Kidney epithelial cell (primary cell): ENCODE data around the gene UPP1. TPM values are rescaled to one million over a fixed set of nuclear protein-coding genes. Genes with fewer than 3 reads are reported as not detected.

ENCODE experiments used
- DNase-seq: peaks from one replicate; pipeline ENCODE4 v3.0.0-alpha.2; 2010; ENCODE audit warnings: low read depth
- H3K27me3 ChIP-seq: 2 replicates; pipeline ENCODE4 v1.6.0; 2011; ENCODE audit warnings: low read length; ENCODE audit not compliant: control insufficient read depth, insufficient read depth
- H3K36me3 ChIP-seq: 2 replicates; pipeline ENCODE4 v1.5.1; 2011; ENCODE audit warnings: low read length; ENCODE audit not compliant: control insufficient read depth, insufficient read depth
- H3K4me3 ChIP-seq: 2 replicates; pipeline ENCODE4 v1.5.1; 2011; ENCODE audit warnings: low read depth, mild to moderate bottlenecking, control low read depth, low read length
- total RNA-seq: library from RNA; depleted of rRNA; stranded (reverse); fragments of >200 nt; gene quantifications from 2 replicates; pipeline ENCODE4 v1.2.3, GENCODE V29; 2015
- TF ChIP-seq, protein P1 (sequence below): IDR thresholded peaks from 2 replicates; pipeline ENCODE4 v1.5.1; 2011; ENCODE audit warnings: mild to moderate bottlenecking, moderate library complexity, low read length, control low read depth, inconsistent platforms; ENCODE audit not compliant: insufficient read depth, poor library complexity, severe bottlenecking

The UPP1 gene
- total RNA-seq, 1 donor from 2014 or later: 421 TPM

DNA sequence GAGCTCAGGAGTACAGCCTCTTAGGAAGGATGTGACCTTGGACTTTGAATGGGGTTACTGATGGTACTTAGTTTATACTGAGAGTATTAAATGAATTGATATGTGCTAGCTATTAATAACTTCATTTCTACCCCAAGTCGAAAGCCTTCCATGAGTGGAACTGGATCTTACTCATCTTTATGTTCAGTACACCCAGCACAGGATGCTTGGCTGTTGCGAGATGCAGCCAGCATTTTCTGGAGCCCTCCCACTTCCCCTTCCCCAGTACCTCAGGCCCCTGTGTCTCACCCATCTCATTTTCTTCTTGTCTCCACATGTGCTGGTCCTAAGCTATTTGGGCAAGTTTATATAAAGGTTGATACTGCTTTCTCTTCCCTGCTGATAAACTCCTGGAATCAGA, 7.2 kb downstream of the UPP1 start:
- no peak for DNase-seq
- no peak overlapping the region for H3K4me3 ChIP-seq

DNA sequence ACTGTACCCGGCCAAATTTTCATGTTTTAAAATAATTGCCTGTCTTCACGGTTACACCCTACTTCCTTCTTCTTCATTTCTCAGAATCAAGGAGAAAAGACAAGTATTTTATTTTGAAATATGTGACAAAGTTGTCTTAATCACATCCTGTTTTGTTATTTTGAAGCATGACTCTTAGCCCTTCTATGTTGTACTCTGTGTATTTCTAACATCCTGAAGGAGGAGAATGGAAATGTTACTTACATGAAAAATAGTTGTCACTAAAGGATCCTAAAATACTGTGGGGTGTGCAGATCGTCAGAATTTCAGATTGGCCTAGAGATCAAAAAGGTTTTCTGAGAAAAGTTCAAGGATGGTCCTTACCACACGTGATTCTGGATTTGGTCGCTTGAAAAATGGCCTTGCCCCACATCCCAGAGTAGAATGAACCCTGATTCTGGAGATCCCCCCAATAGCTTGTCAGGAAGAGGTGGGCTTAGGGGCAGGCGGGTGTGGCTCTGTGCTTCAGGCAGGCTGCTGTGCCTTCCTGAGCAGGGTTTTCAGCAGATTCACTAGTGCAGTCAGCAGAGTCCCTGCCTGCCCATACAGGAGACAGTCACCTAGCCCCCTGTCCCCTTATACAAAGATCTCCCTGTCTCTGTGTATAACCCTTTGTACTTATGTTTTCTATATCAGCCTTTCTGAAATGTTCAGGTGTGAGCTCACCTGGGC, 8.6 kb downstream of the UPP1 start:
- Histone ChIP-seq H3K4me3 (no peak overlapping the region), H3K27me3 (no peaks in the 10 kb centered on the region), H3K36me3 (peaks cover 3% of the 10 kb centered on the region)
- no peak for DNase-seq
- TF ChIP-seq, protein P1, sequence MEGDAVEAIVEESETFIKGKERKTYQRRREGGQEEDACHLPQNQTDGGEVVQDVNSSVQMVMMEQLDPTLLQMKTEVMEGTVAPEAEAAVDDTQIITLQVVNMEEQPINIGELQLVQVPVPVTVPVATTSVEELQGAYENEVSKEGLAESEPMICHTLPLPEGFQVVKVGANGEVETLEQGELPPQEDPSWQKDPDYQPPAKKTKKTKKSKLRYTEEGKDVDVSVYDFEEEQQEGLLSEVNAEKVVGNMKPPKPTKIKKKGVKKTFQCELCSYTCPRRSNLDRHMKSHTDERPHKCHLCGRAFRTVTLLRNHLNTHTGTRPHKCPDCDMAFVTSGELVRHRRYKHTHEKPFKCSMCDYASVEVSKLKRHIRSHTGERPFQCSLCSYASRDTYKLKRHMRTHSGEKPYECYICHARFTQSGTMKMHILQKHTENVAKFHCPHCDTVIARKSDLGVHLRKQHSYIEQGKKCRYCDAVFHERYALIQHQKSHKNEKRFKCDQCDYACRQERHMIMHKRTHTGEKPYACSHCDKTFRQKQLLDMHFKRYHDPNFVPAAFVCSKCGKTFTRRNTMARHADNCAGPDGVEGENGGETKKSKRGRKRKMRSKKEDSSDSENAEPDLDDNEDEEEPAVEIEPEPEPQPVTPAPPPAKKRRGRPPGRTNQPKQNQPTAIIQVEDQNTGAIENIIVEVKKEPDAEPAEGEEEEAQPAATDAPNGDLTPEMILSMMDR: no peak

More for the DNA sequence above, 7.2 kb downstream of the UPP1 start:
- TF ChIP-seq, protein P1: no peak
- peaks cover 1% of the 10 kb centered on the region for H3K36me3 ChIP-seq
- H3K27me3 ChIP-seq: no peaks in the 10 kb centered on the region

DNA sequence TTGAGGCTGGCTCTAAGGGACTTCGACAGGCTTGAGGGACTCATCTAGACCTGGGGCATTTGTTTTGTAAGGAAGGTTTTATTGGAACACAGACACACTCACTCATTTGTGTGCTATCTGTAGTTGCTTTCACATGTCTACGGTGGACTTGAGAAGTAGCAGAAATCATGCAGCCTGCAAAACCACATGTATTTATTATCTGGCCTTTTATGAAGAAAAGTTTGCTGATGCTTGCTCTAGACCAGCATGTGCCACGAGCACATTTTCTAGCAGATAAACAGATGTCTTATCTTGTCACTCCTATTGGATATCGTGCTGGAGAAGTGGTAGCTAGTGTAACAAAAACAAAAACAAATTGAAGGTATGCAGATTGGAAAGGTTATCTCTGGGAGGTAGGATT, 9.8 kb downstream of the UPP1 start:
- no peaks in the 10 kb centered on the region for H3K27me3 ChIP-seq
- DNase-seq: no peak
- H3K36me3 ChIP-seq: peaks cover 4% of the 10 kb centered on the region
- TF ChIP-seq, protein P1: no peak
- no peak overlapping the region for H3K4me3 ChIP-seq

DNA sequence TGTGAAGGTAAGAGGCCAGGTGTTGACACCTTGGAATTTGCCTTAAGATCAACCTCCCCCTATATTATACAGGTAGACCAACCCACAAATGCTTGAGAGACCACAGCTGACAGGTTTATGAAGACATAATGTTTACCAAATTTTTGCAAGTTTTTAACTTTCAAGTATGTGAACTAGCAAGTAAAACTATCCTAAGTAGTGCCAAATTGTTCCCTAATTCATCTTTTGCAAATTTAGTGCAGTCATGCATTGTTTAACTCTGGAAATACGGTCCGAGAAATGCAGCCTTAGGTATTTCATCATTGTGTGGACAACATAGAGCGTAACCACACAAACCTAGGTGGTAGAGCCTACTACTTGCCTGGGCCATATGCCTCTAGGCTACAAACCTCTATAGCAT, 10.7 kb downstream of the UPP1 start:
- TF ChIP-seq, protein P1: no peak
- Histone ChIP-seq H3K36me3 (peaks cover 4% of the 10 kb centered on the region), H3K4me3 (no peak overlapping the region), H3K27me3 (no peaks in the 10 kb centered on the region)
- no peak for DNase-seq

DNA sequence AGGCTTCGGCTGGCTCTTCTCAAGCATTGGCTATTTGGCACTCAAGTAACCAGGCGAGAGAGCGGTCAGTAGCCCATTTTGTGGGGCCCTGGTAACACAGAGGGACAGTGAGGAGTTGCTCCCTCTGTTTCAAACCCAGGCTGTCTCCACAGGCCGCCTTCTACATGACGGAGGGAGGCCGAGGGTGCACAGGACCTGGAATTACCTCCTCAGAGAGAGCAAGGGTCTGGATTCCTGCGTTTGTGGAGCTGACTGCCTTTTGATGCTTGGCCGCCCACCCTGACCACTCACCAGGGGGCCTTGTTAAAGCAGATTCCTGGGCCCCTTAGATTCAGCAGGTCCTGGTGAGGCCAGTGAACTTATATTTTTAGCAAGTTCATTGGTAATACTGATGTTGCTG, 12.3 kb downstream of the UPP1 start:
- no peak for DNase-seq
- no peaks in the 10 kb centered on the region for H3K27me3 ChIP-seq
- no peak overlapping the region for H3K4me3 ChIP-seq
- TF ChIP-seq, protein P1: no peak
- H3K36me3 ChIP-seq: peaks cover 2% of the 10 kb centered on the region

DNA sequence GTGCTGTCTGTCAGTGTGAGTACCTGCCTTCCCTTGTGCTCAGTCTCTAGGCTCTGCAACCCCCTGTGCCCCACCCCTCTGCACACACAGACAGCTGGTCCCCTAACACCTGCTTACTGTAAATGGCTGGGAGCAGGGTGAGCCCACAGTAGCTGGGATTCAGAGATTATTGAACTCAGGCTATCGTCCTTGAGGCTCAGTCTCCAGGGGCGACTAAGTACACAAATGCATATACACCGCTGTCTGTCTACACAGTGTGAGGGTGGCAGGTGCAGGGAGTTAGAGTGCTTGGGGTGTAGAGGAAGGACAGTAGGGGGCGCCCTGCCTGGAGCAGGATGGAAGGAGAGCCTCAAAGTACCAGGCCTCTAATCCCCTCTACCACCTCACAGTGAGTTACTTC, 12.9 kb downstream of the UPP1 start:
- H3K27me3 ChIP-seq: no peaks in the 10 kb centered on the region
- DNase-seq: no peak
- H3K36me3 ChIP-seq: peaks cover 5% of the 10 kb centered on the region
- TF ChIP-seq, protein P1: peak; percentile 36
- H3K4me3 ChIP-seq: no peak overlapping the region
